ENCODE data around the gene ADGRD1.

DNA sequence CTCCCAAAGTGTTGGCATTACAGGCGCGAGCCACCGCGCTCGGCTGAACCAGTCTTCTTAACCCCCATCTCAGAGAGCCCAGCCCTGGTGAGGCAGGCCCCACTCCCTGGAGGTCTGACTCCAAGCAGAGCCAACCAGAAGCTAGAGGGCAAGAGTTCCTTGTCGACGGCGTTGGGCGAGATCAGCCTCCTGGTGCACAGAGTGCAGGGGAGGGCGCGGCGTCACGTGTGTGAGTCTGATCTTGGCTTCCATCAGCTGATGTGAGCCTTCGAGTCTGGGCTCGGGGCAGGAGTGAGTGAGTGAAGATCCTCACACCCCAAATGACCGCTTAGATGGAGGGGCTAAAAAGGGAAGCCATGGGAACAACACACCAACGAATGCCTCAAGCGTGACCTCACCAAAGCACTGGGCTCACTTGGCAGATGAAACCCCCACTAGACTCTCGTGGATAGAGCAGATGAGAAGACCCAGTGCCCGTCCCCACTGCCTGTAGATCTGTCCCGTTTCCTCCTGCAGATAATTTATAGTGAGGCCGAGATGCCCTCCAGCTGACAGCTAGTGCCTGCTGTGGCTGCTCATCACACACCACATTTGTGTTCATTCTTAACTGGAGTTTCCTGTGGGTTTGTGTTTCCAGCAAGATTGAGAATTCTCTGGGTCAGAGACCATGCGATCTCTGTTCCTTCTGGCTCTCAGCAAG is 28.6 kb upstream of the ADGRD1 start:
- TF ChIP-seq SIN3A (IDR thresholded peaks at IDR 0.05; ENCODE audit: borderline replicate concordance, insufficient read depth, low read length) (no peak), REST (IDR thresholded peaks at IDR 0.05; ENCODE audit: insufficient read depth in 1 of 2, low read depth in 2 of 2, low read length in 2 of 2) (no peak), POLR2AphosphoS5 (IDR thresholded peaks at IDR 0.05; ENCODE audit: low read depth, low read length) (no peak), TAF1 (IDR thresholded peaks at IDR 0.05; ENCODE audit: borderline replicate concordance, insufficient read depth, low read length) (no peak)

All from PFSK-1 (cell line).